HG02642 (cell line): ENCODE results near the gene EDN2.
A peak's percentile ranks its signal among the peaks of the same experiment; 100 is the strongest.

Source experiments
- ATAC-seq: cut with Tn5 transposase; IDR thresholded peaks from one replicate; pipeline ENCODE4 v1.9.1; 2021; ENCODE audit warnings: mild to moderate bottlenecking; ENCODE audit not compliant: unreplicated experiment, poor library complexity

EDN2 gene

GRCh38 chr1:41444246-41444645 is 40.2 kb downstream of the EDN2 start:
- ATAC-seq: no peak

- ATAC-seq: no peak
Measured at GRCh38 chr1:41442697-41443251, 41.7 kb downstream of the EDN2 start.

GRCh38 chr1:41440321-41441085 is 44.0 kb downstream of the EDN2 start:
- no peak for ATAC-seq

- no peak for ATAC-seq
Measured at GRCh38 chr1:41439234-41439633, 45.2 kb downstream of the EDN2 start.

GRCh38 chr1:41438711-41439110 is 45.8 kb downstream of the EDN2 start:
- no peak for ATAC-seq

- no peak for ATAC-seq
Measured at GRCh38 chr1:41437011-41437355, 47.5 kb downstream of the EDN2 start.

- ATAC-seq: no peak
Measured at GRCh38 chr1:41436281-41437010, 48.0 kb downstream of the EDN2 start.

- no peak for ATAC-seq
Measured at GRCh38 chr1:41435570-41436178, 48.8 kb downstream of the EDN2 start.

- no peak for ATAC-seq
Measured at GRCh38 chr1:41434748-41435449, 49.6 kb downstream of the EDN2 start.

- ATAC-seq: no peak
Measured at GRCh38 chr1:41434306-41434705, 50.2 kb downstream of the EDN2 start.

- ATAC-seq: no peak
Measured at GRCh38 chr1:41433501-41433900, 51.0 kb downstream of the EDN2 start.

- ATAC-seq: peak; percentile 66
Measured at GRCh38 chr1:41432481-41433280, 51.8 kb downstream of the EDN2 start.

GRCh38 chr1:41431490-41432350 is 52.8 kb downstream of the EDN2 start:
- no peak for ATAC-seq

- no peak for ATAC-seq
Measured at GRCh38 chr1:41430582-41430981, 53.9 kb downstream of the EDN2 start.

- ATAC-seq: no peak
Measured at GRCh38 chr1:41430069-41430468, 54.4 kb downstream of the EDN2 start.

- no peak for ATAC-seq
Measured at GRCh38 chr1:41429641-41430035, 54.8 kb downstream of the EDN2 start.
